Heart left ventricle (tissue), 16 donors: ENCODE data around the gene DHX35. TPM values are rescaled to one million over a fixed set of nuclear protein-coding genes. Genes with fewer than 3 reads are reported as not detected.

Source experiments
- ATAC-seq, 4 donors: fragments of 200-7000 bp; cut with Tn5 transposase; one replicate each; pipeline ENCODE4 v1.9.1; 2020 to 2022; ENCODE audit warnings: moderate library complexity in 4 of 4, mild to moderate bottlenecking in 3 of 4, moderate number of reproducible peaks in 1 of 4
- DNase-seq, 5 donors: peaks; one replicate each; pipeline ENCODE4 v3.0.0-alpha.2; 2020
- H3K27ac ChIP-seq, 12 donors: fragments of 200-600 bp; sonication (generic) in 4 of 12; one replicate each; pipeline versions ENCODE4 v1.5.0 to v1.8.0; 2016 to 2022; ENCODE audit warnings: mild to moderate bottlenecking in 2 of 12
- H3K27me3 ChIP-seq, 9 donors: fragments of 200-600 bp; sonication (generic) in 2 of 9; one replicate each; pipeline versions ENCODE4 v1.5.1 to v1.8.0; 2016 to 2022; ENCODE audit warnings: mild to moderate bottlenecking in 3 of 9
- H3K36me3 ChIP-seq, 9 donors: fragments of 200-600 bp; sonication (generic) in 2 of 9; one replicate each; pipeline versions ENCODE4 v1.5.0 to v1.8.0; 2018 to 2022; ENCODE audit warnings: mild to moderate bottlenecking in 2 of 9
- H3K4me1 ChIP-seq, 12 donors: fragments of 200-600 bp; sonication (generic) in 4 of 12; one replicate each; pipeline versions ENCODE4 v1.5.0 to v1.8.0; 2016 to 2022; ENCODE audit warnings: mild to moderate bottlenecking in 3 of 12
- H3K4me3 ChIP-seq, 12 donors: fragments of 200-600 bp; sonication (generic) in 4 of 12; one replicate each; pipeline versions ENCODE4 v1.5.0 to v1.8.0; 2017 to 2022; ENCODE audit warnings: mild to moderate bottlenecking in 9 of 12, moderate library complexity in 4 of 12
- H3K9me3 ChIP-seq, 12 donors: fragments of 200-600 bp; sonication (generic) in 4 of 12; one replicate each; pipeline versions ENCODE4 v1.5.0 to v1.8.0; 2016 to 2022; ENCODE audit warnings: mild to moderate bottlenecking in 1 of 12
- POLR2A ChIP-seq, 2 donors: fragments of 450-650 bp; IDR thresholded peaks; one replicate each; pipeline ENCODE4 v1.6.1; 2017; ENCODE audit warnings: antibody characterized with exemption in 2 of 2, mild to moderate bottlenecking in 2 of 2, moderate library complexity in 2 of 2
- WGBS, 4 donors: extraction: QIAGEN DNeasy Blood & Tissue Kit in 2 of 4; methylation state at CpG; one replicate each; pipeline versions ENCODE4 v1.1.5 to v1.1.7; 2013 to 2018; 5-methylcytosine and 5-hydroxymethylcytosine counted together
- intact Hi-C, 10 donors: fragments of 100-400 bp; cut with DNase I; formaldehyde crosslinking; loops; one replicate each; pipeline versions ENCODE4 v1.11.1 to v1.14.2; 2022
- polyA plus RNA-seq, 2 donors: library from polyadenylated mRNA; stranded (reverse); fragments of 200-250 nt; gene quantifications; one replicate each; pipeline ENCODE4 v1.2.3, GENCODE V29; 2013
- total RNA-seq, 9 donors: library from RNA; depleted of rRNA in 2 of 9; stranded (reverse); fragments of >200 nt in 2 of 9; fragmentation: NEBNext Ultra II Directional in 3 of 9; extraction: Animal tissue kit (Norgen Biotek cat#: 25700) in 3 of 9; gene quantifications; one replicate each; pipeline versions ENCODE4 v1.1.0 to v1.2.4, GENCODE V29; 2016 to 2023
- TF ChIP-seq, protein P1 (sequence below), 12 donors: fragments of 200-600 bp; sonication (generic) in 4 of 12; IDR thresholded peaks; one replicate each; pipeline versions ENCODE4 v1.5.0 to v1.8.0; 2018 to 2022; ENCODE audit warnings: antibody characterized with exemption in 12 of 12, mild to moderate bottlenecking in 5 of 12
- donor health status: ischemic (EF 13 %, LVEDD 7.1; RV severe dilation, severe dysfunction).
- donor health status: healthy with polysubstance abuse.
- donor health status: DM: no; HTN: yes; CAD: no.
- donor health status: DM: no; HTN: no; CAD: no.
- donor health status: ischemic (EF 25% LVEDD 6.9; RV normal size, moderate dysfunction).
- donor health status: ischemic (EF 25% LVEDD 5.7; RV mildly dilated, moderate dysfunction).
- donor health status: healthy.
- donor health status: DM: yes; HTN: yes; CAD: no.
- donor health status: ischemic (EF 35%, LVEDD 5.7; RV mildly dilated, moderate dysfunction).
- donor health status: nonischemic (EF 11% LVEDD 7.7; RV severe dilation, severe dysfunction).
- donor health status: DM: yes; HTN: yes; CAD: no.
- donor health status: PGD.
- donor health status: ischemic (EF 29% LVEDD 5.4; RV normal size, mild dysfunction).
- donor health status: nonischemic (EF 23%, LVEDD 6.1; RV moderate dilation, normal function).

DHX35 gene
- total and polyA plus RNA-seq, 11 donors, result 6.0 to 41.7 (median 11.1) TPM

GRCh38 chr20:38963745-38964144 lies 1.6 kb downstream of the DHX35 start:
- H3K9me3 ChIP-seq, result no peaks in the 10 kb centered on the region
- H3K27me3 ChIP-seq, result no peaks in the 10 kb centered on the region
- intact Hi-C loops, result loop anchor here in 4 of 10 donors (2.0 to 5.0 kb wide), 2 partner anchors 36 to 39 kb away; partner anchors contain the start of gene FAM83D (in 3 of the 4)
- peaks cover 0 to 12% (median 0%) of the 10 kb centered on the region in 9 donors for H3K36me3 ChIP-seq
- H3K4me3 ChIP-seq, result no peak overlapping the region
- ATAC-seq (no peak), DNase-seq (no peak)
- peaks cover 0 to 25% (median 16%) of the 10 kb centered on the region in 12 donors for H3K4me1 ChIP-seq
- TF ChIP-seq POLR2A (IDR thresholded peaks at IDR 0.05), result no peak
- no peak overlapping the region for H3K27ac ChIP-seq

DNA sequence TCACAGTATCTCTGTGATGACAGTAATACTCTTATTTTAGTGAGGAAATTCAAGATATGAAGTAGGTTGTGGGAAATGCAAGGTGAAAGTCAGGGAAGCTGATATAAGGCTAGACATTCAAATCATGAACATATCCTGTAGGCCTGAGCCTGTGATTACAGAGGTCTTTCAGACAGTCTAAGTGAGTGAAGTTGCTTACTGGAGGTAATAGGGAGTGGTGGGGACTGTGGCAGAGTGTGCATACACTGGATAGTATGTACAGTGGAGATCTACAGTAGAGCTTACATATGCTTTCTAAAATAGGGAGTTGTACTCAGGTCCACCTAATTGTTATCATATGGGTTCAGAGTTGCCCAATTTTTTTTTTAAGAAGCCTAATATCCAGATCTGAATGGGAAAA lies 3.1 kb downstream of the DHX35 start:
- DNase-seq, result no peak
- Histone ChIP-seq H3K36me3 (peaks cover 0 to 26% (median 15%) of the 10 kb centered on the region in 9 donors), H3K27ac (no peak overlapping the region), H3K4me3 (no peak overlapping the region), H3K4me1 (peaks cover 0 to 33% (median 16%) of the 10 kb centered on the region in 12 donors), H3K9me3 (no peaks in the 10 kb centered on the region), H3K27me3 (no peaks in the 10 kb centered on the region)
- TF ChIP-seq, protein P1, sequence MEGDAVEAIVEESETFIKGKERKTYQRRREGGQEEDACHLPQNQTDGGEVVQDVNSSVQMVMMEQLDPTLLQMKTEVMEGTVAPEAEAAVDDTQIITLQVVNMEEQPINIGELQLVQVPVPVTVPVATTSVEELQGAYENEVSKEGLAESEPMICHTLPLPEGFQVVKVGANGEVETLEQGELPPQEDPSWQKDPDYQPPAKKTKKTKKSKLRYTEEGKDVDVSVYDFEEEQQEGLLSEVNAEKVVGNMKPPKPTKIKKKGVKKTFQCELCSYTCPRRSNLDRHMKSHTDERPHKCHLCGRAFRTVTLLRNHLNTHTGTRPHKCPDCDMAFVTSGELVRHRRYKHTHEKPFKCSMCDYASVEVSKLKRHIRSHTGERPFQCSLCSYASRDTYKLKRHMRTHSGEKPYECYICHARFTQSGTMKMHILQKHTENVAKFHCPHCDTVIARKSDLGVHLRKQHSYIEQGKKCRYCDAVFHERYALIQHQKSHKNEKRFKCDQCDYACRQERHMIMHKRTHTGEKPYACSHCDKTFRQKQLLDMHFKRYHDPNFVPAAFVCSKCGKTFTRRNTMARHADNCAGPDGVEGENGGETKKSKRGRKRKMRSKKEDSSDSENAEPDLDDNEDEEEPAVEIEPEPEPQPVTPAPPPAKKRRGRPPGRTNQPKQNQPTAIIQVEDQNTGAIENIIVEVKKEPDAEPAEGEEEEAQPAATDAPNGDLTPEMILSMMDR (IDR thresholded peaks at IDR 0.05), result no peak
- no peak for TF ChIP-seq POLR2A (IDR thresholded peaks at IDR 0.05)
- intact Hi-C loops, result no loop called here
- ATAC-seq, result no peak

DNA sequence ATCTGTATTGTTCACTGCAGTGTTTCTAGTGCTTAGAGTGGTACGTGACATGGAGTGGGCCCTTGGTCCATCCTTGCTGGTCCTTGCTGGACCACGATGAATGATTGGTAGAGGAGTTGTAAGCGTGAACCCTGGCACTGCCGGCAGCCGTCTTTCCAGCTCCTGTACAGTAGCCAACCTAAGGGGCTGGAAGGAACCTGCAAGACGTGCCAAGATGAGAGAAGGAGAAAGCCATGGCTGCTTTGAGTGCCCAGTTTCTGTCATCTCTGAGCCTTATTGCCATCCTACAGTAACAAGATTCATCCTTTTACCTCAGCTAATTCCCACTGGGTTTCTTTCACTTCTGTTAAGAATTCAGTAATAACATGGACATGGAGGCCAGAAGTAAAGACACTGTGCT lies 5.9 kb downstream of the DHX35 start:
- Histone ChIP-seq H3K9me3 (no peaks in the 10 kb centered on the region), H3K4me1 (peaks cover 0 to 25% (median 7%) of the 10 kb centered on the region in 12 donors), H3K27me3 (no peaks in the 10 kb centered on the region), H3K27ac (peak overlapping the region in 1 of 12 donors; percentile 81), H3K36me3 (peaks cover 0 to 52% (median 41%) of the 10 kb centered on the region in 9 donors), H3K4me3 (no peak overlapping the region)
- TF ChIP-seq, protein P1 (IDR thresholded peaks at IDR 0.05), result no peak
- no peak for TF ChIP-seq POLR2A (IDR thresholded peaks at IDR 0.05)
- intact Hi-C loops, result no loop called here
- ATAC-seq, result no peak
- 88 to 93% (median 90%) methylated on average over 6 of the region's 6 CpGs for WGBS, 4 donors
- no peak for DNase-seq

- TF ChIP-seq, protein P1 (IDR thresholded peaks at IDR 0.05), result no peak
- TF ChIP-seq POLR2A (IDR thresholded peaks at IDR 0.05), result no peak
- Histone ChIP-seq H3K4me3 (no peak overlapping the region), H3K27me3 (no peaks in the 10 kb centered on the region), H3K27ac (peak overlapping the region in 5 of 12 donors; percentile 8 to 81 (median 20)), H3K9me3 (no peaks in the 10 kb centered on the region), H3K36me3 (peaks cover 0 to 68% (median 48%) of the 10 kb centered on the region in 9 donors), H3K4me1 (peaks cover 0 to 32% (median 6%) of the 10 kb centered on the region in 12 donors)
- ATAC-seq, result peak in 2 of 4 donors; percentile 51 to 57
- intact Hi-C loops, result no loop called here
- 65 to 76% (median 75%) methylated on average over 4 of the region's 4 CpGs for WGBS, 4 donors
- DNase-seq, result no peak
Observed at GRCh38 chr20:38969708-38970107, 7.6 kb downstream of the DHX35 start.

- TF ChIP-seq, protein P1 (IDR thresholded peaks at IDR 0.05), result no peak
- no peak for TF ChIP-seq POLR2A (IDR thresholded peaks at IDR 0.05)
- intact Hi-C loops, result no loop called here
- ATAC-seq (no peak), DNase-seq (no peak)
- H3K4me1 ChIP-seq, result peaks cover 0 to 32% (median 6%) of the 10 kb centered on the region in 12 donors
- H3K36me3 ChIP-seq, result peaks cover 0 to 74% (median 48%) of the 10 kb centered on the region in 9 donors
- WGBS, 4 donors, result 90 to 97% (median 93%) methylated on average over 1 of the region's 1 CpG
- no peaks in the 10 kb centered on the region for H3K27me3 ChIP-seq
- H3K27ac ChIP-seq, result peak overlapping the region in 5 of 12 donors; percentile 8 to 81 (median 20)
- no peaks in the 10 kb centered on the region for H3K9me3 ChIP-seq
- no peak overlapping the region for H3K4me3 ChIP-seq
Observed at GRCh38 chr20:38970302-38970701, 8.2 kb downstream of the DHX35 start.
